Osteoblast (primary cell): ENCODE data around the gene C13orf46. TPM values are rescaled to one million over a fixed set of nuclear protein-coding genes. Genes with fewer than 3 reads are reported as not detected.

Experiments
- DNase-seq: peaks from one replicate; pipeline ENCODE4 v3.0.0; 2011; ENCODE audit warnings: low spot score, mixed read lengths; ENCODE audit not compliant: insufficient read length; ENCODE audit errors: missing footprints
- H2AFZ ChIP-seq: 2 replicates; pipeline ENCODE4 v1.6.0; 2011; ENCODE audit warnings: mild to moderate bottlenecking, low read length
- H3K27ac ChIP-seq: 2 replicates; pipeline ENCODE4 v1.5.1; 2011; ENCODE audit warnings: mild to moderate bottlenecking, low read depth, low read length, moderate library complexity
- H3K27me3 ChIP-seq: 2 replicates; pipeline ENCODE4 v1.6.0; 2012; ENCODE audit warnings: mild to moderate bottlenecking, control low read depth, inconsistent platforms, low read length, moderate library complexity; ENCODE audit not compliant: insufficient read depth
- H3K36me3 ChIP-seq: 2 replicates; pipeline ENCODE4 v1.5.1; 2011; ENCODE audit warnings: mild to moderate bottlenecking, low read length, control low read depth, moderate library complexity; ENCODE audit not compliant: insufficient read depth
- H3K4me1 ChIP-seq: 2 replicates; pipeline ENCODE4 v1.5.1; 2011; ENCODE audit warnings: mild to moderate bottlenecking, low read length, control low read depth, moderate library complexity; ENCODE audit not compliant: insufficient read depth
- H3K4me2 ChIP-seq: 2 replicates; pipeline ENCODE4 v1.6.0; 2011; ENCODE audit warnings: mild to moderate bottlenecking, low read length; ENCODE audit not compliant: insufficient read depth
- H3K4me3 ChIP-seq: fragments of 200-600 bp; sonication (generic); 3 replicates; pipeline ENCODE4 v1.5.1; 2012; ENCODE audit warnings: mild to moderate bottlenecking, low read length, inconsistent platforms; ENCODE audit not compliant: insufficient read depth
- H3K79me2 ChIP-seq: 2 replicates; pipeline ENCODE4 v1.6.0; 2012; ENCODE audit warnings: mild to moderate bottlenecking, low read length, control low read depth, inconsistent platforms; ENCODE audit not compliant: insufficient read depth
- H3K9me3 ChIP-seq: 2 replicates; pipeline ENCODE4 v1.5.1; 2011; ENCODE audit warnings: low read depth, low read length, control low read depth
- H4K20me1 ChIP-seq: 2 replicates; pipeline ENCODE4 v1.6.0; 2012; ENCODE audit warnings: mild to moderate bottlenecking, low read length, control low read depth; ENCODE audit not compliant: insufficient read depth
- total RNA-seq: library from RNA; depleted of rRNA; stranded (reverse); fragments of >200 nt; gene quantifications from 2 replicates; pipeline ENCODE4 v1.2.3, GENCODE V29; 2012
- TF ChIP-seq, protein P1 (sequence below): IDR thresholded peaks from 2 replicates; pipeline ENCODE4 v1.5.1; 2011; ENCODE audit warnings: mild to moderate bottlenecking, low read depth, low read length, moderate library complexity; ENCODE audit errors: extremely low read depth

Gene C13orf46
- total RNA-seq, 1 donor = 0.36 TPM

DNA sequence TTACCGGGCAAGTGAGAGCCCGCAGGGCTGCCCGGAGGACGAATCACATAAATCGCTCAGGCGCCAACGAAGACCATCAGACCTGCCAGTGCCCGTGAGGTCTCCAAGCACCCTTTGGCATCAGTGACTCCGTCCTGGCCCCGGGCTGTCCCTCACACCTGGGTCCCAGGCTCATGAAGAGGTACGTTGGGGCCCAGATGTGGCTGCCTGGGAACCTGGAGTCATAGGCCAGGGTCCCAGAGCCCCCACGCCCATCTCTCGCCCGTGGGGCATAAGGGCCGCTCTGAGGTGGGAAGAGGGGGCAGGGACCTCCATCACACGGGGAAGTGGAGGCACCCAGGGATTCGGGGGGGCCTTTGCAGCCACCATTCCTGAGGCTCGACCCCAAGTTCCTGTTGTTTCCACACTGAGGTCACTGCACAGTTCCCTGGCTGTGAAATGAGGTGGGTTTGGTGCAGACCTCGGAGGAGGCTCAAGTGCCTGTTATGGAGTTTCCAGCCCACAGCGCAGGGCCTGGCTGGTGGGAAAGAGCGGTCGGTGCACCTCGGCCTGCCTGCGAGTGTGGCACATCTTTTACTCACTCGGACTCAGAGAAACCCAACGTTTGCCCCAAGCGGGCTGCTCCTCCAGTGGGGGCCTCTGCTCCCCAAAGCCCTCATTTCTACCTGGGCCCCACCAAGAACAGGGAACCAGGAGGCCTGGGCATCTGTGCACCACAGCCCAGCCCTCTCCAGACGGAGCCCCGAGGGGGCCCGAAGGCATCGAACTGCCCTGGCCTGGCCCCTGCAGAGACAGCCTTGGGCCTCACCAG lies 35.9 kb upstream of the C13orf46 start:
- no peaks in the 10 kb centered on the region for H3K9me3 ChIP-seq
- H3K27ac ChIP-seq = no peak overlapping the region
- H3K36me3 ChIP-seq = peaks cover 55% of the 10 kb centered on the region
- no peak overlapping the region for H3K4me2 ChIP-seq
- peaks cover 3% of the 10 kb centered on the region for H4K20me1 ChIP-seq
- no peak for DNase-seq
- no peaks in the 10 kb centered on the region for H3K79me2 ChIP-seq
- no peaks in the 10 kb centered on the region for H3K4me1 ChIP-seq
- TF ChIP-seq, protein P1, sequence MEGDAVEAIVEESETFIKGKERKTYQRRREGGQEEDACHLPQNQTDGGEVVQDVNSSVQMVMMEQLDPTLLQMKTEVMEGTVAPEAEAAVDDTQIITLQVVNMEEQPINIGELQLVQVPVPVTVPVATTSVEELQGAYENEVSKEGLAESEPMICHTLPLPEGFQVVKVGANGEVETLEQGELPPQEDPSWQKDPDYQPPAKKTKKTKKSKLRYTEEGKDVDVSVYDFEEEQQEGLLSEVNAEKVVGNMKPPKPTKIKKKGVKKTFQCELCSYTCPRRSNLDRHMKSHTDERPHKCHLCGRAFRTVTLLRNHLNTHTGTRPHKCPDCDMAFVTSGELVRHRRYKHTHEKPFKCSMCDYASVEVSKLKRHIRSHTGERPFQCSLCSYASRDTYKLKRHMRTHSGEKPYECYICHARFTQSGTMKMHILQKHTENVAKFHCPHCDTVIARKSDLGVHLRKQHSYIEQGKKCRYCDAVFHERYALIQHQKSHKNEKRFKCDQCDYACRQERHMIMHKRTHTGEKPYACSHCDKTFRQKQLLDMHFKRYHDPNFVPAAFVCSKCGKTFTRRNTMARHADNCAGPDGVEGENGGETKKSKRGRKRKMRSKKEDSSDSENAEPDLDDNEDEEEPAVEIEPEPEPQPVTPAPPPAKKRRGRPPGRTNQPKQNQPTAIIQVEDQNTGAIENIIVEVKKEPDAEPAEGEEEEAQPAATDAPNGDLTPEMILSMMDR = no peak
- H3K4me3 ChIP-seq = no peak overlapping the region
- no peaks in the 10 kb centered on the region for H3K27me3 ChIP-seq
- H2AFZ ChIP-seq = no peak overlapping the region

- H3K4me3 ChIP-seq = no peak overlapping the region
- no peaks in the 10 kb centered on the region for H3K27me3 ChIP-seq
- no peak overlapping the region for H3K4me2 ChIP-seq
- peaks cover 3% of the 10 kb centered on the region for H4K20me1 ChIP-seq
- H3K36me3 ChIP-seq = peaks cover 52% of the 10 kb centered on the region
- H3K79me2 ChIP-seq = no peaks in the 10 kb centered on the region
- H3K27ac ChIP-seq = no peak overlapping the region
- no peak for DNase-seq
- H2AFZ ChIP-seq = no peak overlapping the region
- H3K9me3 ChIP-seq = no peaks in the 10 kb centered on the region
- TF ChIP-seq, protein P1 = no peak
- H3K4me1 ChIP-seq = no peaks in the 10 kb centered on the region
These were observed 35.2 kb upstream of the C13orf46 start for GRCh38 chr13:114008964-114009589.

DNA sequence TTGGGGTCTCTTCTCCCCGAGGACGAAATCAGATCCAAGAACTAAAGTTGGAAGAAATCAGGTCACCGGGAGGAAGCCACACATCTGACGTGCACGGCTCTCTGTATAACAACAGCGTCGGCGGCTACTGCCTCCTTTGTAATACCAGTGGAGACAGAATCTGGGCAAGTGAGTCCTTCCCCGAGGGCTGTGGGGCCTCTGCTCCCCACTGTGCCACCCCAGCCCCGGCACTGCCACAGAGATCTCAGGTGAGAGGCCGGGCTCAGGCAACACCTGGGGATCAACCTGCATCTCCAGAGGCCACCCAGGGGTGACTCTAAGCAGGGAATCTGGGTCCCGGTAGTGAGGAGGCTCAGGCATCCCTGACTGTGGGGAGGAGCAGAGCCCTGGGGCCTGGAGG lies 33.7 kb upstream of the C13orf46 start:
- Histone ChIP-seq H3K9me3 (no peaks in the 10 kb centered on the region), H3K27ac (no peak overlapping the region), H3K79me2 (no peaks in the 10 kb centered on the region), H3K4me3 (no peak overlapping the region), H3K4me1 (no peaks in the 10 kb centered on the region), H3K4me2 (no peak overlapping the region), H2AFZ (no peak overlapping the region), H3K27me3 (no peaks in the 10 kb centered on the region), H4K20me1 (peaks cover 3% of the 10 kb centered on the region), H3K36me3 (peaks cover 47% of the 10 kb centered on the region)
- DNase-seq = no peak
- TF ChIP-seq, protein P1 = no peak

DNA sequence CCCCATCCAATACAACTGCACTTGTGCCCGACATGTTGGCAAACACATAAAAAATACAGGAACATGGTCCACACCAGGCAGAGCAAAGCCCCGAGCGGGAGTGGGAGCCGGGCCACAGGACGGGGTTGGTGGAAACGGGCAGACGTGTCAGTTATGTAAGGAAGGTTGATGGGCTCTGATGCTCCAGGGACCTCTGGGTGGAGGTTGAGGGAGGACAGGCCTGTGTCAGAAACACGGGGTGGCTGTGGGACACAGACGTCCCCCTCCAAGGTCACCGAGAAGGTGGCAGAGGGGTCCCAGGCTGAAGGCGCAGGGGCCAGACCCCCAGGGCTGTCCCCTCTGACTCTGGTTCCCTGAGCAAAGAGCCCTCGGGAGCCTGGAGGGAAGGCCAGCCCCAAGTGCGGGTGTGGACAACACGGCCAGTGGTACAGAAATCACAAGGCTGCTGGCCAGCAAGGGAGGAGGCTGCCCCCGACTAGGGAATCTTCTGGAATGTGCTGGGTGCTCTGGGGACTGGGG lies 31.4 kb upstream of the C13orf46 start:
- no peaks in the 10 kb centered on the region for H3K27me3 ChIP-seq
- H2AFZ ChIP-seq = no peak overlapping the region
- no peak overlapping the region for H3K4me3 ChIP-seq
- TF ChIP-seq, protein P1 = no peak
- peak; percentile 92 for DNase-seq
- H3K27ac ChIP-seq = no peak overlapping the region
- H4K20me1 ChIP-seq = no peaks in the 10 kb centered on the region
- H3K4me1 ChIP-seq = no peaks in the 10 kb centered on the region
- H3K9me3 ChIP-seq = no peaks in the 10 kb centered on the region
- H3K36me3 ChIP-seq = peaks cover 38% of the 10 kb centered on the region
- H3K4me2 ChIP-seq = no peak overlapping the region
- no peaks in the 10 kb centered on the region for H3K79me2 ChIP-seq
